Activated naive CD8-positive, alpha-beta T cell treated with anti-CD3 and anti-CD28 coated beads for 36 hours (primary cell): ENCODE results near the gene PAXX. TPM values are rescaled to one million over a fixed set of nuclear protein-coding genes. Genes with fewer than 3 reads are reported as not detected.

Experiments used
- DNase-seq: peaks from one replicate; pipeline ENCODE4 v3.0.0; 2021
- H3K27ac Mint-ChIP-seq: one replicate; pipeline ENCODE4 v1.8.0; 2022; ENCODE audit warnings: mild to moderate bottlenecking, moderate library complexity, mixed read lengths
- H3K27me3 Mint-ChIP-seq: one replicate; pipeline ENCODE4 v1.8.0; 2022; ENCODE audit warnings: mild to moderate bottlenecking, mixed read lengths
- H3K36me3 Mint-ChIP-seq: one replicate; pipeline ENCODE4 v1.8.0; 2021; ENCODE audit warnings: mild to moderate bottlenecking, mixed read lengths
- H3K4me1 Mint-ChIP-seq: one replicate; pipeline ENCODE4 v1.8.0; 2021; ENCODE audit warnings: mixed read lengths
- H3K4me3 Mint-ChIP-seq: one replicate; pipeline ENCODE4 v1.8.0; 2022; ENCODE audit warnings: mild to moderate bottlenecking, moderate library complexity, mixed read lengths
- H3K9me3 Mint-ChIP-seq: one replicate; pipeline ENCODE4 v1.8.0; 2022; ENCODE audit warnings: mixed read lengths
- total RNA-seq, 2 experiments: library from RNA; stranded (reverse); gene quantifications; one replicate each; pipeline ENCODE4 v1.2.3, GENCODE V29; 2021

Gene PAXX
- total RNA-seq, 2 experiments from 2014 or later: 57.2 to 60.1 TPM

DNA sequence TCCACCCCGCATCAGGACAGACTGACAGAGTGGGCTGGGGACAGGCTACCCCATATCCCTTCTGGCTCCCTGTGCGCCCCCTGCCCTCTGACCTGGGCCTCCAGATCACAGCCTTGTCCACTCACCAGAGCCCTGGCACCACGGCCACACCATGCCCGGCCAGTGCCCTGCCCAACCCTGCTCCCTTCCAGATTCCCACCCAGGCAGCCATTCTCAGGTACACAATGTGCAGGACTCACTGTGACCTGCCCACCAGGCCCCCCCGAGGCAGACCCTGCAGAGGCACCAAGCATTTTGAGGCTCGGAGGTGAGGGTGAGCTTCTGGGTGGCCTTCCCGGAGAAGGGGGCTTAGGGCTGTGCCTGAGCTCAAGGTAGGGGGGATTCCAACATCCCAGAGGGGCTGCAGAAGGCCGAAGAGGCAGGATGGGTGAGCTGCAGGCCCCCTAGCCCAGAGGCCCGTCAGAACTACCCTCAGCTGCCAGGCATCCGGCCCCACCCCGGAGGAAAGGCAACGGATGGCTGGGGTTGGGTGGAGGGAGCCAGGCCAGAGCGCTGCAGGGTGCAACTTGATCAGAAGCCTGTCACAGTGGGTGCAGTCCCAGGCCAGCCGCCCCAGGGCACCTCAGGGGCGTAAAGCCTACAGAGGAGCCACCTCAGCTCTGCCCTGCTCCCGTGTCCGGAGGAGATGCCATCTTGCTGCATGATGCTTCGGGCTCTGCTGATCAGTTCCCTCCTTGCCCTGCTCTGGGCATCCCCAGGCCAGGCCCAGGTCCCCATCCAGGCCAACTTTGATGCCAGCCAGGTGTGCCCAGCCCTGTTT is 9.8 kb upstream of the PAXX start, which contains the start of gene LCNL1:
Gene LCNL1, plus strand, starts transcription at position 762 of the 820 bp plus-strand sequence. CDS start 594 bp downstream, outside the sequence.
- no peak for DNase-seq
- Mint-ChIP-seq H3K27me3 (peaks cover 24% of the 10 kb centered on the region), H3K4me3 (no peak within 1 kb of the TSS), H3K9me3 (no peaks in the 10 kb centered on the region), H3K27ac (no peak within 1 kb of the TSS), H3K36me3 (no peaks in the 10 kb centered on the region), H3K4me1 (no peaks in the 10 kb centered on the region)

DNA sequence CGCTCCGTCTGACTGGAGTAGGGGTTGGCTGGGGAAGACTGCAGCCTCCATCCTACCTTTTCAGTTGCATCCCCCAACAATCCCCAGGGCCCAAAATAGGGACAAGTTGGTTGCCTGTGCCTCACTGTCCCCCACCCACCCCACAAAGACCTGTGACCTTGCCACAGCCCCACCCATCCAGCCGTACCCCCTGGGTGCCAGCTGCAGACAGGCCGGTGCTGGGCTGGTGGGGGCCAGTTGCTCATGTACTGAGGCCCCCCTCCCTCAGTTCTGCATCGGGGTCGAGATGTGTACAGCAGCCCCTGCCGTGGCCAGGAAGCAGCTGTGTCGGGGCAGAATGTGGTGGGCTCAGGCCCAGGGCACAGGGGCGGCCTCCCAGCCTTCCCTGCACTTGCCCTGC is 9.1 kb upstream of the PAXX start:
- Mint-ChIP-seq H3K27ac (no peak overlapping the region), H3K4me3 (no peak overlapping the region), H3K4me1 (no peaks in the 10 kb centered on the region), H3K27me3 (peaks cover 24% of the 10 kb centered on the region), H3K36me3 (no peaks in the 10 kb centered on the region), H3K9me3 (no peaks in the 10 kb centered on the region)
- no peak for DNase-seq

DNA sequence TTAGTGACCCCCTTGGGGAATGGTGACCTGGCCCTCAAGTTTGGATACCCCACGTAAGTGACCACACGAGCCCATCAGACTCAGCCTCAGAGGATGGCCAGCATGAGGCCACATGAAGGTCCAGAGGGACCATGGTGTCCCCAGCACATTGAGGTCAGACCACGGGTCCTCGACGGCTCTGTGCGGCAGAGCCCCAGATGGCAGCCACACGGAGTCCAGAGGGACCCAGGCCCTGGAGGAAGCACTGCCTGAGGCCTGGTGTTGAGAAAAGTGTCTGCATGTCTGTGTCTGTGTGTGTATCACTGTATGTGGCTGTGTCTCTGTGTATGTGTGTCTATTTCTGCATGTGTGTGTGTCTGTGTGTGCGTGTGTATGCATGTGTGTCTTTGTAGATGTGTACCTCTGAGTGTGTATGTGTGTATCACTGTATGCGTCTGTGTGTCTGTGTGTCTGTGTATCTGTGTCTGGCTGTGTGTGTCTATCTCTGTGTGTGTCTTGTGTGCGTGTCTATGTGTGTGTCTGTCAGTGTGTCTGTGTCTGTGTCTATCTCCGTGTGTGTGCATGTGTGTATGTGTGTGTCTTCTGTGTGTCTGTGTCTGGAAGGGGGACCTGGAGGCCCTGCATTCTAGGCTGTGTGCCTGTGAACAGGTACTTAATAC is 8.4 kb upstream of the PAXX start:
- H3K27ac Mint-ChIP-seq: no peak overlapping the region
- H3K27me3 Mint-ChIP-seq: peaks cover 24% of the 10 kb centered on the region
- no peaks in the 10 kb centered on the region for H3K4me1 Mint-ChIP-seq
- H3K9me3 Mint-ChIP-seq: no peaks in the 10 kb centered on the region
- no peak overlapping the region for H3K4me3 Mint-ChIP-seq
- DNase-seq: no peak
- no peaks in the 10 kb centered on the region for H3K36me3 Mint-ChIP-seq

DNA sequence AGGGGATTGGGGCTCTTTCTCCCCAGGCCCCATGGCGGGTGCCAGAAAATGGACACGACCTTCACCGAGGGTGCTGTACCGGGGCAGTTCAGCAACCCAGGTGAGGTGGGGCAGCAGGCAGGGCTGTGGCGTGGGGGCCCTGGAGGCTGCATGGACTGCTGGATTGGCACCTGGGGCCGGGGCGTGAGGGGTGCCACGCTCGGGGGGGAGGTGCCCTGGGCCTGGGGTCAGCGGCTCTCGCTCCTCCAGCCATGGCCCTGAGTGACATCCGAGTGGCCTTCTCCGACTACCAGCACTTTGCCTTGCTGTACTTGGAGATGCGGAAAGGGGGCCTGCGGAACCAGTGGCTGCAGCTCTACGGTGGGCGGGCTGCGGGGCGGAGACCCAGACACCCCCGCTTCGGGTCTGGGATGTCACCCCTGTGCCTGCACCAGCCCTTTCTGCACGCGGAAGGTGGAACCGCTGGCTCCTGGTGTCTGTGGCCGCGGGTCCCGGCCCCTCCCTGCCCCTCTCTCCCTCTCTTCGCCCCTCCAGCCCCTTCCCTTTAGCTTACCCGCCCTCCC is 7.7 kb upstream of the PAXX start:
- peaks cover 24% of the 10 kb centered on the region for H3K27me3 Mint-ChIP-seq
- no peaks in the 10 kb centered on the region for H3K4me1 Mint-ChIP-seq
- no peak for DNase-seq
- no peak overlapping the region for H3K27ac Mint-ChIP-seq
- no peak overlapping the region for H3K4me3 Mint-ChIP-seq
- H3K9me3 Mint-ChIP-seq: no peaks in the 10 kb centered on the region
- no peaks in the 10 kb centered on the region for H3K36me3 Mint-ChIP-seq

DNA sequence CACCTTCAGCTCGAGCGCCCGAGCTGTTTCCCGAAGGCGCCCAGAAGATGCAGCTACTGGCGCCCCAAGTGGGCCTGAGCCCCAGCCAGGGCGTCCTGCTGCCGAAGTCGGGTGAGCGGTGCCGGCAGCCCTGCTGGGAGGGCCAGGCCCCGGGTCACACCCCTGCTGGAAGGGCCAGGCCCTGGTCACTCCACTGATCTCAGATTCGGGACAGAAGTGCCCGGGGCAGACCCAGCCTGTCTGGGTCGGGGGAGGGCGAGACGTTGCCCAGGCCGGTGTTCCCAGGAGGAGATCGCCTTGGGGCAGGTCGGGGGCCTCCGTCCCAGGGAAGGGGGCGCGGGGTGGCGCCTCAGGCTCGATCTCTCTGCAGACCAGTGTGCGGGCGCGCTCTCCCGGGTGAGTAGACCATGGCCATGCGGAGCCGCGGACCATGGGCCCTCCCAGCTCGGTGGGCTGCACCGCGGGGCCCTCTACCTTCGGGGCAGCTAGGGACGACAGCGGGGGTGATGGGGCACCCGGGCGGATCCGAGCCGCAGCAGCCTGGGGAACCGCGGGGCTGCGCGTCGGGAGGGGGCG is 7.1 kb upstream of the PAXX start:
- no peaks in the 10 kb centered on the region for H3K9me3 Mint-ChIP-seq
- no peak overlapping the region for H3K4me3 Mint-ChIP-seq
- H3K27ac Mint-ChIP-seq: no peak overlapping the region
- no peaks in the 10 kb centered on the region for H3K36me3 Mint-ChIP-seq
- H3K27me3 Mint-ChIP-seq: peaks cover 24% of the 10 kb centered on the region
- DNase-seq: no peak
- no peaks in the 10 kb centered on the region for H3K4me1 Mint-ChIP-seq

DNA sequence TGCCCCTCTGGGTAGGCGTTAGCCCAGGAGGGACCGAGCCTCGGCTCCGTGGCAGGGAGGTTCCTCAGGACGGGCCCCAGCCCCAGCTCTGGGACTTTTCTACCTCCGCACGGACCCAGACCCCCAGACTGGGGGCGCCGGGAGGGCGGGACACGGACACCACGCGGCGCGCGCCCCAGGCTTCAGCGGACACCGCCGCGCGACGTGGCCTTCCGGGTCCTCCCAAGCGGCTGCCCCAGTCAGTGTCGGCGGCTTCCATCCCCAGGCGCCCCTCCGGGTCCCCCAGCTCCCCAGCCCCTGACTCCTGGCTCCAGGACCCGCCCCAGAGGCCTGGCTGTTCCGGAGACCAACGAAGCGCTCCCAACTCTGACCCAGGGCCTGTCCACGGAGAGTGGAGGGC is 6.4 kb upstream of the PAXX start:
- Mint-ChIP-seq H3K27me3 (peaks cover 24% of the 10 kb centered on the region), H3K9me3 (no peaks in the 10 kb centered on the region), H3K36me3 (no peaks in the 10 kb centered on the region), H3K4me1 (no peaks in the 10 kb centered on the region), H3K27ac (no peak overlapping the region), H3K4me3 (no peak overlapping the region)
- DNase-seq: no peak

DNA sequence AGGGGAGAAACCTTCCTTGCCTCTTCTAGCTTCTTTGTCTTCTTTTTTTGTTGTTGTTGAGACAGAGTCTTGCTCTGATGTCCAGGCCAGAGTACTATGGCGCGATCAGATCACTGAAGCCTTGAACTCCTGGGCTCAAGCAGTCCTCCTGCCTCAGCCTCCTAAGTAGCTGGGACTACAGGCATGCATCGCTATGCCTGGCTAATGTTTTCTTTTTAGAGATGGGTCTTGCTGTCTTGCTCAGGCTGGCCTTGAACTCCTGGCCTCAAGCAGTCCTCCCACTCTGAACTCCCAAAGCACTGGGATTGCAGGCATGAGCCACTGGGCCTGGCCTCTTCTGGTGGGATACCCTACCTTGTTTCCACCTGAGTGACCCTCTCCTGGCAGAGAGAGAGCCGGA is 3.4 kb upstream of the PAXX start:
- Mint-ChIP-seq H3K4me1 (peaks cover 13% of the 10 kb centered on the region), H3K36me3 (peaks cover 4% of the 10 kb centered on the region), H3K4me3 (no peak overlapping the region), H3K27ac (no peak overlapping the region), H3K9me3 (no peaks in the 10 kb centered on the region), H3K27me3 (peaks cover 17% of the 10 kb centered on the region)
- DNase-seq: no peak

DNA sequence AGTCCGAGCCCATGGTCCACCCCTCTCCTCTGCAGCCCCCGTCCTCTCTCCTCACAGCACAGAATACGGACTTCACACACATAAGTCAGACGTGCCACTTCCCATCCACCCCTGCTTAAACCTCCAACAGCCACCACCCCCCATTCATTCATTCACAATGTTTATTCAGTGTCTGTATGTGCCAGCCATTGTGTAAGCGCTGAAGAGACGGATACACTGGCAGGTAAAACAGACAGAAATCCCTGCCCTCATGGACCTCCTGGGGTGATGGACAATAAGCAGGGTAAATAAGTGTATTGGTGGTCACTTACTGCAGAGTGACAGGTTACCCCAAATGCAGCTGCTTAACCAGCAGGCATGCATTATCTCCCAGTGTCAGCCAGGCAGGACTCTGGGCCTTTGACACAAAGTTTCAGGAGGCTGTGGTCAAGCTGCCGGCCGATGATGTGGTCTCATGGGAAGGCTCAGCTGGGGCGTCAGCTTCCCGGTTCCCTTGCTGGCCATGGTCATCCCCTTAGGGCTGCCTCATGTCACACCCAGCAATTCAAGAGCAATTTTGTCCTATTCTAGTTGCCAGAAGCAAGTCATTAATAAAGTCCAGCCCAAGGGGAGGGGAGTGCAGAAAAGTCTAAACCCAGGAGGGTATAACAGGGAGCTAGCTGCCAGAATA is 1.8 kb upstream of the PAXX start:
- Mint-ChIP-seq H3K4me1 (peaks cover 15% of the 10 kb centered on the region), H3K27me3 (peaks cover 6% of the 10 kb centered on the region), H3K9me3 (no peaks in the 10 kb centered on the region), H3K36me3 (peaks cover 6% of the 10 kb centered on the region), H3K27ac (no peak overlapping the region), H3K4me3 (no peak overlapping the region)
- DNase-seq: no peak

DNA sequence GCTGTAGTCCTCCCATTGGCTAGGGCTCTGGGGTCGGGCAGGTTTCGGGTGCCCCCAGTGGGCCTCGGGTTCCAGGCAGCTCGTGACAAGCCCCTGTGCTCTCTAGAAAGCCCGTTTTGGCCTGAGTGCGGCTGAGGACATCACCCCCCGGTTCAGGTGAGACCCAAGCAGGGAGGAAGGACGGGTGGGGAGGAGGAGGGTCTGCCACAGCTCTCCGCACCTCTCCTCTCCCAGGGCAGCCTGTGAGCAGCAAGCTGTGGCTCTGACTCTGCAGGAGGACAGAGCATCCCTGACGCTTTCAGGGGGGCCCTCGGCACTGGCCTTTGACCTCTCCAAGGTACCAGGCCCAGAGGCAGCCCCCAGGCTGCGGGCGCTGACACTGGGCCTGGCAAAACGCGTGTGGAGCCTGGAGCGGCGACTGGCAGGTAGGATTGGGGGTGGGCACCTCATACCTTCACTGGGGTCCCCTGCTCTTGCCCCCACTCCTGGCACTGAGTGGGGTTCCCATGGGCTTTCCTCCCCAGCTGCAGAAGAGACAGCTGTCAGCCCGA is 672 bp downstream of the PAXX start:
- Mint-ChIP-seq H3K9me3 (no peaks in the 10 kb centered on the region), H3K36me3 (peaks cover 6% of the 10 kb centered on the region), H3K4me3 (peak overlapping the region; percentile 87), H3K4me1 (peaks cover 27% of the 10 kb centered on the region), H3K27me3 (no peaks in the 10 kb centered on the region), H3K27ac (peak overlapping the region; percentile 86)
- DNase-seq: no peak

DNA sequence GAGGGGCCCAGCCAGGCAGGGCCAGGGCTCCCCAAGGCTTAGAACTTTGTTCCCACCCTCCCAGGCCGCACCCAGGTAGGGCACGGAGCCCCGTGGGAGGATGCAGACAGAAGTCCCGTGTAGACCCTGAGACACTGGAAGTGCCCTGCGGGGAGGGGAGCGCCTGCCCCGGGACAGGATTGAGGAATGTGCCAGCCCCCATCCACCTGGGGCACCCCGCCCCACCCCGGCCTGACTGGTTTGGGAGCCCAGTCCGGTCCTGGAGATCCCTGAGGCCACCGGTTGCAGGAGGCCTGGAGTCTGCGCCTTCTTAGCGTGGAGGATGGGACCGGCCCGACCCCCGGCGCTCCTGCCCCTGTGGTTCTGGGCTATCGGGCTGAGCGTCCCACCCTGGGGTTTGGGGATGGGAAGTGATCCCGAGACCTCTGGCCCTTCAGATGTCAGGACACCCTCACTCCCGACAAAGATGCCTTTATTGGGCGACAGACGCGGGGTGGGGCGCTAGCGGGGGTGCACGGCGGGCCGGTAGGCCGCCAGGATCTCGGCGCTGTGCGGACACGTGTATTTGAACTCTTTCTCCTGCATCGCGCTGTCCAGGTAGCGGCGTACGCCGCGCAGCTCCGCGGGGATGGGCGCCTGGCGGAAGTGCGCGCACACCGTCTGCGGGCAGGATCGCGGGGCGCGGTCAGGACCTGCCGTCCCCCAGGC is 2.1 kb downstream of the PAXX start:
- no peak for DNase-seq
- Mint-ChIP-seq H3K4me3 (no peak overlapping the region), H3K27me3 (no peaks in the 10 kb centered on the region), H3K36me3 (peaks cover 6% of the 10 kb centered on the region), H3K27ac (no peak overlapping the region), H3K9me3 (no peaks in the 10 kb centered on the region), H3K4me1 (peaks cover 35% of the 10 kb centered on the region)

DNA sequence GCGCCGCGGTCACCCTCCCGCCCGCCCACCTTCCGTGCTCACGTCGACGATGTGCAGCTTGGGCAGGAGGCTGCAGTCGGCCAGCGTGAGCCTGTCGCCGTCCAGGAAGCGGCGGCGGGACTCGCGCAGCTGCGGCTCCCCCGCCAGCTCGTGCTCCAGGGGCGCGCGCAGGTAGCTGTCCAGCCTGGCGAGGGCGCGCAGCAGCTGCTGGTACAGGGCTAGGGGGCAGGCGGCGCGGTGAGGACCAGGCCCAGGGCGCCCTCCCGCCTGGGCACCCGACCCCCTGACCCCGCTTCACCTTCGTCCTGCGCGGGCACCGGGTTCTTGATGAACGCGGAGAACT is 2.6 kb downstream of the PAXX start:
- Mint-ChIP-seq H3K27me3 (no peaks in the 10 kb centered on the region), H3K36me3 (peaks cover 6% of the 10 kb centered on the region), H3K9me3 (no peaks in the 10 kb centered on the region), H3K4me1 (peaks cover 38% of the 10 kb centered on the region), H3K27ac (no peak overlapping the region), H3K4me3 (no peak overlapping the region)
- no peak for DNase-seq

DNA sequence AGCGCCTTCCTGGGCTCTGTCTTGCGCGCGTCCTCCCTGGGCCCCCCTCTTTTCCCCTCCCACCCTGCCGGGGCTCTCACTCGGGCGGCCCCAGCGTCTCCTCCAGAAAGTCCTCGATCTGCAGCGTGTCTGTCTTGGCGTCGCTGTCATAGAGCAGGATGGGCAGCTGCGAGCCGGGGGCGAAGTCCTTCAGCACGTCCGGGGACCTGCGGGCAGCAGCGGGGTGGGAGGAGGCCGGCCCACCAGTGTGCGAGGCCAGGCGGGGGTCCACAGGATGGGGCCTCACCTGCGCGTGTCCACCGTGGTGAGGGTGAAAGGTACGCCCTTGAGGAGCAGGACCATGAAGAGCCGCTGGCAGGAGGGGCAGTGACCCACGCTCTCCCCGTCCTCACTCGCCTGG is 3.1 kb downstream of the PAXX start:
- H3K36me3 Mint-ChIP-seq: peaks cover 6% of the 10 kb centered on the region
- H3K27me3 Mint-ChIP-seq: no peaks in the 10 kb centered on the region
- DNase-seq: no peak
- no peak overlapping the region for H3K27ac Mint-ChIP-seq
- peaks cover 43% of the 10 kb centered on the region for H3K4me1 Mint-ChIP-seq
- no peak overlapping the region for H3K4me3 Mint-ChIP-seq
- no peaks in the 10 kb centered on the region for H3K9me3 Mint-ChIP-seq

DNA sequence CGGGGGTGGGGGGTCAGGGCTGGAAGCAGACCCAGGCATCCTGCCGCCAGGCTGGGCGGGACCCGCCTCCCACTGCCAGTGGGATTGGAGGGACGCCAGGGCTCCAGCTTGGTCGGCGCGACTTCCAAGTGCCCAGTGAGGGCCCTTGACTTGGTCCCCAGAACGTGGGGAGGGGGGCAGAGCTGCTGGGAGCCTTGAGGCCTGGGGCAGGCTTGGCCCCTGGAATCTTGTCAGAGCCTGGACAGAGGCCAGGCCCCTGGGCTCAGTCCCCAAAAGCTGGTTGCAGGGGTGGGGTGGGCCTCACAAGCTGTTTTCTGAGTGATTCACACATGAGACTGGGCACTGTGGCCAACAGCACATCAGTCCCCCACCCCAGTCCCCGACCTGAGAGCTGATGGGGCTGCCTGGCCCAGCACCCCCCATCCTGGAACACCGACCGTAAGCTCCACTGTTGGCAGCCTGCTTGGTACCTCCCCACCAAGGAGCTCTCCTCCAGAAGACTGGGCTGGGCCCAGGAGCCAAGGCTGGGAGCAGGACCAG is 3.6 kb downstream of the PAXX start:
- H3K27ac Mint-ChIP-seq: peak overlapping the region; percentile 16
- no peaks in the 10 kb centered on the region for H3K9me3 Mint-ChIP-seq
- no peak overlapping the region for H3K4me3 Mint-ChIP-seq
- DNase-seq: no peak
- H3K27me3 Mint-ChIP-seq: no peaks in the 10 kb centered on the region
- H3K36me3 Mint-ChIP-seq: peaks cover 6% of the 10 kb centered on the region
- H3K4me1 Mint-ChIP-seq: peaks cover 47% of the 10 kb centered on the region
